B cell (primary cell): ENCODE measurements around the gene ALPL. TPM values are rescaled to one million over a fixed set of nuclear protein-coding genes. Genes with fewer than 3 reads are reported as not detected.

Experiments used
- ATAC-seq: fragments of 200-7000 bp; cut with Tn5 transposase; one replicate; pipeline ENCODE4 v1.10.0; 2021; ENCODE audit warnings: low read depth, mild to moderate bottlenecking, moderate number of reproducible peaks, moderate library complexity
- CTCF ChIA-PET: fragments of 350-600 bp; sonication (Branson Sonifier 250); formaldehyde crosslinking; loops from one replicate; lab custom pipeline; 2021; ENCODE audit warnings: antibody characterized with exemption, inconsistent platforms; lab: Charles Lee
- POLR2A ChIA-PET: fragments of 350-600 bp; sonication (Branson Sonifier 250); formaldehyde crosslinking; loops from one replicate; lab custom pipeline; 2021; ENCODE audit warnings: antibody characterized with exemption; lab: Charles Lee
- DNase-seq: peaks from one replicate; pipeline ENCODE4 v3.0.0; 2013
- H2AFZ ChIP-seq: 2 replicates; pipeline ENCODE4 v1.6.1; 2012; ENCODE audit warnings: mild to moderate bottlenecking, low read depth, low read length; ENCODE audit not compliant: insufficient read depth, poor library complexity, severe bottlenecking
- H3K27ac ChIP-seq, 2 donors: 1 replicate in 1 of 2; 2 replicates in 1 of 2; pipeline ENCODE4 v1.5.1; 2012 to 2013; ENCODE audit warnings: low read length in 2 of 2, mild to moderate bottlenecking in 2 of 2, moderate library complexity in 1 of 2
- H3K27me3 ChIP-seq, 4 experiments: fragments of 200-600 bp in 1 of 4; sonication (generic) in 1 of 4; replicated peaks in 1 of 4; 1 replicate in 2 of 4; 2 replicates in 2 of 4; pipeline versions ENCODE4 v1.6.1 to v1.7.0; 2013 to 2016; ENCODE audit warnings: low read length in 3 of 4, mild to moderate bottlenecking in 2 of 4, mixed read lengths in 1 of 4, moderate library complexity in 1 of 4; ENCODE audit not compliant: insufficient read depth in 4 of 4, control insufficient read depth in 3 of 4; ENCODE audit errors: control extremely low read depth in 1 of 4
- H3K36me3 ChIP-seq, 2 experiments: replicated peaks in 1 of 2; 1 replicate in 1 of 2; 2 replicates in 1 of 2; pipeline versions ENCODE4 v1.6.1 to v1.7.1; 2013; ENCODE audit warnings: low read length in 1 of 2; ENCODE audit not compliant: insufficient read depth in 2 of 2, control insufficient read depth in 1 of 2; ENCODE audit errors: control extremely low read depth in 1 of 2, extremely low read depth in 1 of 2
- H3K4me1 ChIP-seq, 2 donors: fragments of 200-600 bp in 1 of 2; sonication (generic) in 1 of 2; 1 replicate in 1 of 2; 2 replicates in 1 of 2; pipeline versions ENCODE4 v1.5.1 to v1.6.1; 2013 to 2017; ENCODE audit warnings: low read length in 2 of 2; ENCODE audit not compliant: control insufficient read depth in 2 of 2, insufficient read depth in 2 of 2
- H3K4me2 ChIP-seq: replicated peaks from 2 replicates; pipeline ENCODE3; 2012; ENCODE audit warnings: mild to moderate bottlenecking, low read depth, low read length; ENCODE audit not compliant: poor library complexity, severe bottlenecking
- H3K4me3 ChIP-seq, 5 experiments: fragments of 200-600 bp in 1 of 5; sonication (generic) in 1 of 5; 1 replicate in 3 of 5; 2 replicates in 2 of 5; pipeline versions ENCODE4 v1.5.1 to v1.7.0; 2011 to 2016; ENCODE audit warnings: low read length in 4 of 5, mild to moderate bottlenecking in 4 of 5, low read depth in 2 of 5, control low read depth in 1 of 5, moderate library complexity in 1 of 5; ENCODE audit not compliant: insufficient read depth in 1 of 5; ENCODE audit errors: control extremely low read depth in 1 of 5, extremely low read depth in 1 of 5
- H3K79me2 ChIP-seq: fragments of 200-600 bp; sonication (generic); one replicate; pipeline ENCODE4 v1.6.0; 2016; ENCODE audit warnings: low read length; ENCODE audit not compliant: control insufficient read depth, insufficient read depth
- H3K9ac ChIP-seq: fragments of 200-600 bp; sonication (generic); 2 replicates; pipeline ENCODE4 v1.6.1; 2017; ENCODE audit warnings: mild to moderate bottlenecking, low read length, moderate library complexity
- H3K9me3 ChIP-seq, 3 donors: one replicate each; pipeline versions ENCODE4 v1.6.1 to v1.7.1; 2013; ENCODE audit warnings: low read length in 2 of 3; ENCODE audit not compliant: control insufficient read depth in 2 of 3, insufficient read depth in 1 of 3; ENCODE audit errors: control extremely low read depth in 1 of 3
- H4K20me1 ChIP-seq: 2 replicates; pipeline ENCODE4 v1.6.0; 2012; ENCODE audit warnings: mild to moderate bottlenecking, low read length; ENCODE audit not compliant: insufficient read depth, control insufficient read depth, poor library complexity, severe bottlenecking
- H3K27ac Mint-ChIP-seq: one replicate; pipeline ENCODE4 v1.8.0; 2021; ENCODE audit warnings: mixed read lengths
- H3K27me3 Mint-ChIP-seq: one replicate; pipeline ENCODE4 v1.8.0; 2021; ENCODE audit warnings: mixed read lengths
- H3K4me1 Mint-ChIP-seq: one replicate; pipeline ENCODE4 v1.8.0; 2021; ENCODE audit warnings: mixed read lengths
- H3K4me3 Mint-ChIP-seq: one replicate; pipeline ENCODE4 v1.8.0; 2021; ENCODE audit warnings: mixed read lengths
- H3K9me3 Mint-ChIP-seq: one replicate; pipeline ENCODE4 v1.8.0; 2022; ENCODE audit warnings: mixed read lengths; ENCODE audit not compliant: insufficient read depth
- CTCF ChIP-seq: fragments of 200-600 bp; IDR thresholded peaks from one replicate; pipeline ENCODE4 v1.8.0; 2022; ENCODE audit warnings: antibody characterized with exemption, mild to moderate bottlenecking
- EZH2 ChIP-seq: IDR thresholded peaks from 2 replicates; pipeline ENCODE4 v1.6.1; 2012; ENCODE audit warnings: borderline replicate concordance, low read depth, mild to moderate bottlenecking, moderate library complexity, low read length; ENCODE audit not compliant: insufficient read depth, poor library complexity, severe bottlenecking
- WGBS: methylation state at CpG from one replicate; pipeline ENCODE4 v1.1.5; 2013; ENCODE audit warnings: missing lambda C conversion rate; ENCODE audit not compliant: insufficient coverage; 5-methylcytosine and 5-hydroxymethylcytosine counted together
- intact Hi-C: fragments of 100-400 bp; cut with micrococcal nuclease; formaldehyde crosslinking; loops from one replicate; pipeline ENCODE4 v1.10.0; 2022
- polyA plus RNA-seq: library from polyadenylated mRNA; depleted of rRNA; stranded (reverse); fragments of >200 nt; gene quantifications from 2 replicates; pipeline ENCODE4 v1.2.3, GENCODE V29; 2012
- total RNA-seq, 2 donors: library from RNA; stranded (reverse); fragments of 120-200 nt in 1 of 2; gene quantifications; 1 replicate in 1 of 2; 2 replicates in 1 of 2; pipeline versions ENCODE4 v1.2.3 to v1.2.4, GENCODE V29; 2013 to 2022

ALPL gene
- total and polyA plus RNA-seq, 2 donors (not counting 1 experiment from before 2014, with no cell fraction given) = 1.6 to 12.2 TPM

- 94% methylated on average over 11 of the region's 12 CpGs for WGBS
- intact Hi-C loops = no loop called here
- H3K9ac ChIP-seq = no peak overlapping the region
Observed at GRCh38 chr1:21604208-21604957, 95.2 kb downstream of the ALPL start.

More at GRCh38 chr1:21604208-21604957, 95.2 kb downstream of the ALPL start:
- Histone ChIP-seq H3K4me3 (no peak overlapping the region), H3K27me3 (peaks cover 0 to 3% (median 0%) of the 10 kb centered on the region in 4 experiments), H3K36me3 (no peaks in the 10 kb centered on the region), H3K9me3 (no peaks in the 10 kb centered on the region), H3K4me1 (peaks cover 5 to 8% of the 10 kb centered on the region in 2 donors), H3K4me2 (no peak overlapping the region), H2AFZ (no peak overlapping the region), H3K79me2 (no peaks in the 10 kb centered on the region), H3K27ac (no peak overlapping the region), H4K20me1 (no peaks in the 10 kb centered on the region)
- peaks cover 25% of the 10 kb centered on the region for H3K27me3 Mint-ChIP-seq
- H3K4me1 Mint-ChIP-seq = peaks cover 19% of the 10 kb centered on the region
- ChIA-PET CTCF (no interaction called here), POLR2A (interaction anchor here (0.6 kb wide), 1 partner anchor 8 kb away, joined by 5 read pairs; no protein-coding TSS in a partner anchor)
- H3K9me3 Mint-ChIP-seq = no peaks in the 10 kb centered on the region
- H3K27ac Mint-ChIP-seq = no peak overlapping the region
- TF ChIP-seq EZH2 (no peak), CTCF (no peak)
- H3K4me3 Mint-ChIP-seq = no peak overlapping the region
- ATAC-seq = no peak
- no peak for DNase-seq
